ENCODE measurements around the gene ENDOD1.
"Not testable (repeated sequence)": the region's sequence is repeated elsewhere in the genome, so short reads cannot be mapped to it uniquely, and the experiment has no call there.

Gene ENDOD1, protein sequence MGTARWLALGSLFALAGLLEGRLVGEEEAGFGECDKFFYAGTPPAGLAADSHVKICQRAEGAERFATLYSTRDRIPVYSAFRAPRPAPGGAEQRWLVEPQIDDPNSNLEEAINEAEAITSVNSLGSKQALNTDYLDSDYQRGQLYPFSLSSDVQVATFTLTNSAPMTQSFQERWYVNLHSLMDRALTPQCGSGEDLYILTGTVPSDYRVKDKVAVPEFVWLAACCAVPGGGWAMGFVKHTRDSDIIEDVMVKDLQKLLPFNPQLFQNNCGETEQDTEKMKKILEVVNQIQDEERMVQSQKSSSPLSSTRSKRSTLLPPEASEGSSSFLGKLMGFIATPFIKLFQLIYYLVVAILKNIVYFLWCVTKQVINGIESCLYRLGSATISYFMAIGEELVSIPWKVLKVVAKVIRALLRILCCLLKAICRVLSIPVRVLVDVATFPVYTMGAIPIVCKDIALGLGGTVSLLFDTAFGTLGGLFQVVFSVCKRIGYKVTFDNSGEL

GRCh38 chr11:95089620-95090542 lies at the start of gene ENDOD1:
Gene ENDOD1 (plus strand): TSS chr11:95089846. CDS start chr11:95089928, 82 bp downstream.
- peak; percentile 78 for DNase-seq

GRCh38 chr11:95042239-95042638 lies 47.4 kb upstream of the ENDOD1 start:
- DNase-seq = no peak

DNA sequence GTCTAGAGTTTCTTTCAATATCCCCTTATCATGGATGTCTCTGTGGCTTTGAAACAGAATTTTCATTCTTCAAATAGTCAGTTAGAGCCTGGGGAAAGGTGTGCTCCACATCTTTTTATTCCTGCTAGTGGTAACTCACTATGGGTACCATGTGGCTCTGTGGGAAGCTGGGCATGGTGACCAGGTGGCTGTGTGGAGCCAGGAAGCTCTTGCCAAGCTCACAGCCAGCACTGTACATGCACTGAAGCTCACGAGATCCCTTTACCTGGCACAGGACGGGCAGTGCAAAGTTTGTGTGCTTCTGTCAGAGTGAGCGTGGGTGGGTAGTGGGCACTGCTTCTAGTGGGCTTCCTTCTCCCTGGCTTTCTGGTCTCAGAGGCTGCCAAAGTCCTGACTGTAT lies 46.7 kb upstream of the ENDOD1 start:
- DNase-seq = no peak

DNA sequence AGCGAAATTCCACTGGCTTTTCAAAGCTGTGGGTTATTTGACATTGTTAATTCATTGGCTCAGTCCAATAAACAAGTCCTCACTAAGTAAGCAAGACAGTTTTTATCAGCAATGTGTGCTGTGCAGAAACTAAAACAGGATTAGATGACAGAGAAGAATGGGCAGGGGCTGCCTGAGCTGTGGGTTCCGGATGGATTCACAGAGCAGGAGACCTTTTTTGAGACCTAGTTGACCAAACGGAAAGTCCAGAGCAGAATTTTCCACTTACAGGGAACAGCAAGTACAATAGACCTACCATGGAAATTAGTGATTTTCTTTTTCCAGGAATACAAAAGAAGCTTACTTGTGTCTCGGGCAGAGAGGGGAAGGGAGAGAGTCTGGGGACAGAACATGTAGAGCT lies 45.6 kb upstream of the ENDOD1 start:
- no peak for DNase-seq

DNA sequence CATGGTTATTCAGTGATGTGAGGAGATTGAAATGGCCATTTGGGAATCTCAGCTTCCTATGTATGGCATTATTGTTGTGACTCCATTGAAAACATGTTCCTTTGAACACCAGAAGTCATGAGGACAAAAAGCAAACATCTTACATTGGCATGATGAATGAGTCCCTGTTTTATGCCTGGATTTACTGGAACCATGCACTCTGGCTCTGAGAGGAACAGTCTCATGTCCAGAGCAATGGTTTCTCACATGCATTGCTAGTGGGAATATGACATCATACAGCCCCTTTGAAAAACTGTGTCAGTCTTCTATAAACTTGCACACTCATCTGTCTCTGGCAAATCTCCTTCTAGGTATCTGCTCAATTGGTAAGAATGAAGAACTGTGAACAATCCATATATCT lies 43.8 kb upstream of the ENDOD1 start:
- no peak for DNase-seq

GRCh38 chr11:95049122-95049521 lies 40.5 kb upstream of the ENDOD1 start, which contains the start of gene KDM4F:
Gene KDM4F (plus strand): TSS chr11:95049422.
- DNase-seq = not testable (repeated sequence)

- no peak for DNase-seq
These were observed 38.9 kb upstream of the ENDOD1 start for GRCh38 chr11:95050595-95051202.

- DNase-seq = no peak
These were observed 35.3 kb upstream of the ENDOD1 start for GRCh38 chr11:95054356-95054755.

GRCh38 chr11:95055283-95055897 lies 34.3 kb upstream of the ENDOD1 start:
- DNase-seq = no peak

GRCh38 chr11:95057959-95058358 lies 31.7 kb upstream of the ENDOD1 start:
- DNase-seq = no peak

- DNase-seq = no peak
These were observed 31.0 kb upstream of the ENDOD1 start for GRCh38 chr11:95058621-95059020.

- DNase-seq = no peak
These were observed 30.6 kb upstream of the ENDOD1 start for GRCh38 chr11:95059046-95059445.

- no peak for DNase-seq
These were observed 24.3 kb upstream of the ENDOD1 start for GRCh38 chr11:95065336-95065735.

DNA sequence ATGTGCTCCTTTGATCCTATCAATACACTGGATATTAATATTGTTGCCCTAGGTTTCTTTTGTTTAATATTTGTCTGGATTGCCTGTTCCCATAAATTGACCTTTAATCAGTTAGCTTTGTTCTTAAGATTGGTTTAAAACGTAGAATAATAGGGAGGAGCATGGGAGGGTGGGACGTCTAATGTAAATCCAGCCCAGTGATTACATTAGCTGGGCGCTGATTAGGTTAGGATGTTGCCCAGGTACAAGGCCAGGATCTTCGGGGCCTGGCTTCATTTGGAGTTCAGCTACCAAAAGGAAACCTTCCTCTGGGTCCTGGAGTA lies 23.0 kb upstream of the ENDOD1 start, which contains the start of gene SRSF8:
SRSF8 (plus strand) TSS at position 204 of the 323 bp plus-strand sequence. CDS start 308 bp downstream, outside the sequence.
- DNase-seq = no peak

DNA sequence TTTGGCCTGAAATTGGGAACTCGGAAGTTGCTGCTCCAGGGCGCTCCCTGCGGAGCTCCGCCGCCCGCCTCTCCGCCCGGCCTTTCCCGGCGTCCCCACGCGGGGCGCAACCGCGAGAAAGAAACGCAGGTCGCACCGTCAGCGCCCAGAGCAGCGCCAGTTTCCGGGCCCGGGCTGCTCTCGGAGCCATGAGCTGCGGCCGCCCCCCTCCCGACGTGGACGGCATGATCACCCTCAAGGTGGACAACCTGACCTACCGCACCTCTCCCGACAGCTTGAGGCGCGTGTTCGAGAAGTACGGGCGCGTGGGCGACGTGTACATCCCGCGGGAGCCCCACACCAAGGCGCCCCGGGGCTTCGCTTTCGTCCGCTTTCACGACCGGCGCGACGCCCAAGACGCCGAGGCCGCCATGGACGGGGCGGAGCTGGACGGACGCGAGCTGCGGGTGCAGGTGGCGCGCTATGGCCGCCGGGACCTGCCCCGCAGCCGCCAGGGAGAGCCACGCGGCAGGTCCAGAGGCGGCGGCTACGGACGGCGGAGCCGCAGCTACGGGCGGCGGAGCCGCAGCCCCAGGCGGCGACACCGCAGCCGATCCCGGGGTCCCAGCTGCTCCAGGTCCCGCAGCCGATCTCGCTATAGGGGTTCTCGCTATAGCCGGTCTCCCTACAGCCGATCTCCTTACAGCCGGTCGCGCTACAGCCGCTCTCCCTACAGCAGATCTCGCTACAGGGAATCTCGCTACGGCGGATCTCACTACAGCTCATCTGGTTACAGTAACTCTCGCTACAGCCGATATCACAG lies 22.4 kb upstream of the ENDOD1 start:
- peak; percentile 56 for DNase-seq

DNA sequence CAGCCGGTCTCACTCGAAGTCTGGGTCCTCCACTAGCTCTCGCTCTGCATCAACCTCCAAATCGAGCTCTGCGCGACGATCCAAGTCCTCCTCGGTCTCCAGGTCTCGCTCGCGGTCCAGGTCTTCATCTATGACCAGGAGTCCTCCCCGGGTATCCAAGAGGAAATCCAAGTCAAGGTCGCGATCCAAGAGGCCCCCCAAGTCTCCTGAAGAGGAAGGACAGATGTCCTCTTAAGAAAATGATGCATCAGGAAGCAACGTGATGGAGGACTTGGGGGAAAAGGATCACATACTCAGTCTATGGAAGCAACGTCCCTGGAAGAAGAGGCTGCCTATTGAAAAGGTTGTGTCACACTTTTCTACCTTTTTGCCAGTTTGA lies 21.8 kb upstream of the ENDOD1 start:
- DNase-seq = no peak

DNA sequence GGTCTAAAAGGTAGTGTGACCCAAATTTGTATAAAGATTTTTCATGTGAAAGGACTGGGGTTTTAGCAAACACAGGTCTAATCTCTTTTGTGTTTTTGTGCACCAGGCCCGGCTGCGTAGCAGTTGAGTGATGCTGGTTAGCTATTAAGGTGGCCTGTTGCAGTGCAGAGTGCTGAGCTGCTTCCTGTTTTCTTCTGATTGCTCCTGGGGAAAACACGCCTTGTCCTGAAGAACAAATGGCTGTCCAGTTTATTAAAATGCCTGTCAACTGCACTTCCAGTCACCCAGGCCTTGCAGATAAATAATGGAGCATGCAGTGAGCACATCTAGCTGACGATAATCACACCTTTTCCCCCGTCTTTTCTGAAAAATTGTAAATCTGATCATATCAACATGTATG lies 21.1 kb upstream of the ENDOD1 start:
- peak; percentile 32 for DNase-seq

DNA sequence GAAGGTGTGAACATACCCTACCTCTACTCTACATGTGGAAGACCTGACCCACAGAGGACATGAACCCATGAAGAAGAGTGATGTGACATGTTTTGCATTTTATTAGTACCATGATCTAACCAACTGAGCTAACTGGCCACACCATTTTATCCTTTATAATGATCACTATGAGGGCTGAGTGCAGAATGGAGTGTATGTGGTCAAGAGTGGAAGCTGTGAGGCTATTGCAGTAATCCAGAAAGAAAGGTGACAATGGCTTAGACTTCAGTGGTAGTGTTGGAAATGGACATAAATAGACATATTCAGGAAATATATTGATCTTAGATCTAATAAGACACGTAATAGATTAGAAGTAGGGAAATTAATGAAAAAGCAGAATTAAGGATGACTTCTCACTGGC lies 19.2 kb upstream of the ENDOD1 start:
- DNase-seq = no peak

DNA sequence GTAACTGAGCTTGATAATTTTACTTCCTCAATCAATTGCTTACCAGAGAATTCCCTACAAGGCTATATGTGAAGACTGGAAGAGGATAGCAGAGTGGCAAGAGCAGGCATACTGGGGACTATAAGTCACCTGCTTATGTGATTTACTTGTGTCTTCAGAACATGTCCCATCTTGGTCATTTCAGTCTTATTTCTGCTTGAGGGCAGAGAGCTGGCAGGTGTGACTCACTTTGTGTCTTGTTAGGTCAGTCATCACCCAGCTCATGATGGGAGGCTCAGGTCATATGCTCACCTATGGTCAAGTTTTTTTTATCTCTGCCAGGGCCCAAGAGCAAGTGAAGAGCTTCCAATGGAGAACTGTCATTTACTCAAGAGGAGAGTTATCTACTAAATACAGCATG lies 16.7 kb upstream of the ENDOD1 start:
- no peak for DNase-seq

- DNase-seq = no peak
These were observed 14.7 kb upstream of the ENDOD1 start for GRCh38 chr11:95074792-95075563.

- no peak for DNase-seq
These were observed 13.2 kb upstream of the ENDOD1 start for GRCh38 chr11:95076416-95076815.

All from activated CD4-positive, alpha-beta T cell treated with anti-CD3 and anti-CD28 coated beads for 1 hour (primary cell).